UCSD-AML1 (cell line): Measurements from ENCODE around the gene KIAA1549.
"Not testable (repeated sequence)": the region's sequence is repeated elsewhere in the genome, so short reads cannot be mapped to it uniquely, and the experiment has no call there.

Source experiments
- DNase-seq: peaks from one replicate; lab custom pipeline; 2025; ENCODE audit not compliant: unreplicated experiment; lab: John Stamatoyannopoulos, UW

Gene KIAA1549

GRCh38 chr7:138981332-138982203 lies at the start of gene KIAA1549:
KIAA1549 (minus strand) TSS chr7:138981389; CDS start chr7:138981269, 120 bp downstream.
- peak; percentile 64 for DNase-seq

- DNase-seq, result no peak
These were observed 48.2 kb upstream of the KIAA1549 start for GRCh38 chr7:139029353-139029752.

GRCh38 chr7:139026551-139026950 lies 45.4 kb upstream of the KIAA1549 start:
- DNase-seq, result no peak

GRCh38 chr7:139025861-139026260 lies 44.7 kb upstream of the KIAA1549 start:
- DNase-seq, result not testable (repeated sequence)

- DNase-seq, result no peak
These were observed 41.9 kb upstream of the KIAA1549 start for GRCh38 chr7:139023076-139023475.

- DNase-seq, result no peak
These were observed 41.1 kb upstream of the KIAA1549 start for GRCh38 chr7:139022286-139022685.

- DNase-seq, result no peak
These were observed 37.7 kb upstream of the KIAA1549 start for GRCh38 chr7:139018910-139019309.

- DNase-seq, result peak; percentile 19
These were observed 35.8 kb upstream of the KIAA1549 start for GRCh38 chr7:139016931-139017511.

- no peak for DNase-seq
These were observed 30.2 kb upstream of the KIAA1549 start for GRCh38 chr7:139011373-139011772.

- DNase-seq, result no peak
These were observed 23.3 kb upstream of the KIAA1549 start for GRCh38 chr7:139004321-139005090.

GRCh38 chr7:138999414-138999813 lies 18.2 kb upstream of the KIAA1549 start:
- no peak for DNase-seq

GRCh38 chr7:138992052-138992531 lies 10.9 kb upstream of the KIAA1549 start:
- DNase-seq, result no peak

GRCh38 chr7:138987686-138988085 lies 6.5 kb upstream of the KIAA1549 start:
- DNase-seq, result no peak

GRCh38 chr7:138982204-138982623 lies 1.0 kb upstream of the KIAA1549 start:
- no peak for DNase-seq

GRCh38 chr7:138980563-138981291 lies 462 bp downstream of the KIAA1549 start:
- DNase-seq, result peak; percentile 38

GRCh38 chr7:138979988-138980562 lies 1.1 kb downstream of the KIAA1549 start:
- DNase-seq, result no peak

GRCh38 chr7:138979226-138979979 lies 1.8 kb downstream of the KIAA1549 start:
- DNase-seq, result no peak

- DNase-seq, result no peak
These were observed 2.5 kb downstream of the KIAA1549 start for GRCh38 chr7:138978541-138979184.

- DNase-seq, result not testable (repeated sequence)
These were observed 5.0 kb downstream of the KIAA1549 start for GRCh38 chr7:138976161-138976560.
